GM12874 (cell line): ENCODE measurements around the gene MYO18B.

Experiments
- TF ChIP-seq, protein P1 (sequence below): IDR thresholded peaks from 2 replicates; pipeline ENCODE4 v1.5.1; 2011; ENCODE audit warnings: low read depth, mild to moderate bottlenecking, control low read depth, low read length, moderate library complexity; ENCODE audit not compliant: insufficient read depth

MYO18B gene

DNA sequence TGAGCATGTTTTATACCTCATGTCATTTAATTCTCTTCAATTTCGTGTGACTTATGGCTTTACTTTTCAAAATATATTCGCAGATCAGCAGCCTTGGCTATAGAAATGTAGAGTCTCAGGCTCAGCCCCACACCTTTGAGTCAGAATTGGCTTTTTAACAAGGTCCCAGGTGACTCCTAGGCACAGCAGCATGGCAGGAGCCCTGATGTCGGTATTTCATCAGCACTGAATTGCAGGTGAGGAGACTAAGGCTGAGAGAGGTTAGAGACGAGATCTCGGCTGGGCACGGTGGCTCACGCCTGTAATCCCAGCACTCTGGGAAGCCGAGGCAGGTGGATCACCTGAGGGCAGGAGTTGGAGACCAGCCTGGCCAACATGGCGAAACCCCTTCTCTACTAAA is 230.4 kb downstream of the MYO18B start:
- TF ChIP-seq, protein P1, sequence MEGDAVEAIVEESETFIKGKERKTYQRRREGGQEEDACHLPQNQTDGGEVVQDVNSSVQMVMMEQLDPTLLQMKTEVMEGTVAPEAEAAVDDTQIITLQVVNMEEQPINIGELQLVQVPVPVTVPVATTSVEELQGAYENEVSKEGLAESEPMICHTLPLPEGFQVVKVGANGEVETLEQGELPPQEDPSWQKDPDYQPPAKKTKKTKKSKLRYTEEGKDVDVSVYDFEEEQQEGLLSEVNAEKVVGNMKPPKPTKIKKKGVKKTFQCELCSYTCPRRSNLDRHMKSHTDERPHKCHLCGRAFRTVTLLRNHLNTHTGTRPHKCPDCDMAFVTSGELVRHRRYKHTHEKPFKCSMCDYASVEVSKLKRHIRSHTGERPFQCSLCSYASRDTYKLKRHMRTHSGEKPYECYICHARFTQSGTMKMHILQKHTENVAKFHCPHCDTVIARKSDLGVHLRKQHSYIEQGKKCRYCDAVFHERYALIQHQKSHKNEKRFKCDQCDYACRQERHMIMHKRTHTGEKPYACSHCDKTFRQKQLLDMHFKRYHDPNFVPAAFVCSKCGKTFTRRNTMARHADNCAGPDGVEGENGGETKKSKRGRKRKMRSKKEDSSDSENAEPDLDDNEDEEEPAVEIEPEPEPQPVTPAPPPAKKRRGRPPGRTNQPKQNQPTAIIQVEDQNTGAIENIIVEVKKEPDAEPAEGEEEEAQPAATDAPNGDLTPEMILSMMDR: no peak

- TF ChIP-seq, protein P1: no peak
These were observed 234.4 kb downstream of the MYO18B start for GRCh38 chr22:25976356-25976755.

- TF ChIP-seq, protein P1: no peak
These were observed 238.0 kb downstream of the MYO18B start for GRCh38 chr22:25979968-25980367.

DNA sequence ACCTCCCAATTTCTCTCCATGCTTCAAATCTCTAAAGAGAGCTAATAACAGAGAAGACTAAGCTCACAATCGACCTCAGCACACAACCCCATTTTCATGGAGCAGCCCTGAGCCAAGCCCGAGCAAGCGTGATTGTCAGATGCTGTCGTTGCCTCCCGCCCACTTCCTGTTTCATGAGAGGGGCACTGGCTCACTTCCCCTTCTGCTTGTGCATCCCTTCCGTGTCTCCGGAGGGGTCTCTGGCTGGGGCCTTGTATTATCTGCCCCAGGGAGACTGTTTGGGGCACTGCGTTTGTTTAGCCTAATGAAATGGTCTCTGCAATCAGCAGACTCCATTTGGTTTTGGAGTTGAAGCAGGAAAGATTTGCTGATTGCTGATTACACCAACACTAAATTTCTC is 246.0 kb downstream of the MYO18B start:
- TF ChIP-seq, protein P1: no peak

DNA sequence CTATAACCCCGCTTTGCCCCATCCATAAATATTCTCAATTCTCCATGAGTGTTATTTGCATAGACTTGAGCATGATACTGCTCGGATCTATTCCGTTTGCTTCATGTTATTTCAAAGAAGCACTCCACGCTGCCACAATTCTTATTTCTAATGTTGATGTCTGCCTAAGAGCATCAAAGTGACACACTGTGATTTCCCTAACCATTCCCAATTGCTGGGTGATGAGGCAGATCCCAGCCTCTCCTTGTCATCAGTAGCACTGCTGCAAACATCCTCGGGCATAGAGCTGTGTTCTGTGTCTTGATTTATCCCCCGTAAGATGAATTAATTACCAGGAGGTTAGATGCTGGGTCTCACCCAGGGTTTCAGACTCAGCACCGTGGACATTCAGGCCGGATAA is 249.0 kb downstream of the MYO18B start:
- TF ChIP-seq, protein P1: no peak

- TF ChIP-seq, protein P1: no peak
These were observed 250.3 kb downstream of the MYO18B start for GRCh38 chr22:25992331-25992730.

DNA sequence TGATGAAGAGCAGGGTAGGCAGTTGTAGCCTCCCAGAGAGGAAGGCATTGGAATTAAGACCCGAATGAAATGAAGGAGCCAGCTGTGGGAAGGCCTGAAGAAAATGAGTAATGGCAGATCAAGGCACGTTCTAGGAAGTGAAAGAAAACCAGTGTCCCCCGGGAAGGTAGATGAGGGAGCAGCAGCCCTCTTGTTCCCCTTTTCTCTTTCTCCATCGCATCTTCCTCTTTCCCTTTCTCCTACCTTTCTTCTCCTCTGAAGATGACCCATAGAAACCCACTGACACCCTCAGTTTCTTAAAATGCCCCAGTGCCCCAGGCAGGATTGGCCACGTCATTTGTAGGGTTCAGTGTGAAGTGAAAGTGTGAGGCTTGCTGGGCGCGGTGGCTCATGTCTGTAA is 254.7 kb downstream of the MYO18B start:
- TF ChIP-seq, protein P1: no peak
